GM23248 (cell line): Measurements from ENCODE around the gene CACNA2D1. TPM values are rescaled to one million over a fixed set of nuclear protein-coding genes. Genes with fewer than 3 reads are reported as not detected.

ENCODE experiments used
- DNase-seq: peaks from one replicate; pipeline ENCODE4 v3.0.0-alpha.2; 2015
- H2AFZ ChIP-seq: fragments of 200-600 bp; sonication (generic); 2 replicates; pipeline ENCODE4 v1.6.1; 2016; ENCODE audit warnings: antibody characterized with exemption
- H3F3A ChIP-seq: fragments of 200-600 bp; sonication (generic); 2 replicates; pipeline ENCODE4 v1.6.1; 2016; ENCODE audit warnings: mild to moderate bottlenecking, antibody characterized with exemption, mixed run types; ENCODE audit not compliant: insufficient read depth
- H3K27ac ChIP-seq: fragments of 200-600 bp; sonication (generic); 2 replicates; pipeline ENCODE4 v1.5.1; 2016; ENCODE audit warnings: mild to moderate bottlenecking
- H3K27me3 ChIP-seq: fragments of 200-600 bp; sonication (generic); replicated peaks from 2 replicates; pipeline ENCODE4 v1.6.1; 2016; ENCODE audit warnings: mild to moderate bottlenecking; ENCODE audit not compliant: insufficient read depth
- H3K36me3 ChIP-seq: fragments of 200-600 bp; sonication (generic); 2 replicates; pipeline ENCODE4 v1.6.1; 2016; ENCODE audit warnings: low read depth, mild to moderate bottlenecking
- H3K4me1 ChIP-seq: fragments of 200-600 bp; sonication (generic); 2 replicates; pipeline ENCODE4 v1.6.1; 2016; ENCODE audit warnings: mild to moderate bottlenecking; ENCODE audit not compliant: insufficient read depth
- H3K4me2 ChIP-seq: fragments of 200-600 bp; sonication (generic); one replicate; pipeline ENCODE4 v1.6.1; 2016; ENCODE audit warnings: mild to moderate bottlenecking; ENCODE audit not compliant: unreplicated experiment
- H3K4me3 ChIP-seq: fragments of 200-600 bp; sonication (generic); 2 replicates; pipeline ENCODE4 v1.5.1; 2016; ENCODE audit warnings: mild to moderate bottlenecking
- H3K79me2 ChIP-seq: fragments of 200-600 bp; sonication (generic); 2 replicates; pipeline ENCODE4 v1.6.1; 2016; ENCODE audit warnings: mild to moderate bottlenecking; ENCODE audit not compliant: insufficient read depth
- H3K9ac ChIP-seq: fragments of 200-600 bp; sonication (generic); 2 replicates; pipeline ENCODE4 v1.6.1; 2016; ENCODE audit warnings: mild to moderate bottlenecking
- H3K9me2 ChIP-seq: fragments of 200-600 bp; sonication (generic); 2 replicates; pipeline ENCODE4 v1.6.1; 2016; ENCODE audit warnings: mixed run types, mild to moderate bottlenecking, moderate library complexity; ENCODE audit not compliant: insufficient read depth
- H3K9me3 ChIP-seq: fragments of 200-600 bp; sonication (generic); one replicate; pipeline ENCODE4 v1.6.1; 2017; ENCODE audit warnings: low read depth
- H4K20me1 ChIP-seq: fragments of 200-600 bp; sonication (generic); 2 replicates; pipeline ENCODE4 v1.6.0; 2016; ENCODE audit not compliant: insufficient read depth
- EZH2 ChIP-seq: fragments of 200-600 bp; sonication (generic); IDR thresholded peaks from 2 replicates; pipeline ENCODE4 v1.6.1; 2018; ENCODE audit warnings: antibody characterized with exemption, mild to moderate bottlenecking; ENCODE audit not compliant: insufficient read depth, poor library complexity, severe bottlenecking
- EZH2phosphoT487 ChIP-seq: fragments of 200-600 bp; sonication (generic); IDR thresholded peaks from 2 replicates; pipeline ENCODE4 v1.6.1; 2018; ENCODE audit warnings: antibody characterized with exemption, moderate library complexity, mild to moderate bottlenecking, low read depth; ENCODE audit not compliant: insufficient read depth
- WGBS, 2 experiments: methylation state at CpG; one replicate each; pipeline ENCODE4 v1.1.6; 2015 to 2017; ENCODE audit warnings: low lambda C conversion rate in 2 of 2, low coverage in 1 of 2; ENCODE audit errors: missing lambda C conversion rate in 2 of 2; 5-methylcytosine and 5-hydroxymethylcytosine counted together
- in situ Hi-C: fragments of 300-500 bp; cut with MboI; formaldehyde crosslinking; loops from 2 replicates; pipeline ENCODE4 v1.15.0; 2020
- polyA plus RNA-seq: library from polyadenylated mRNA; unstranded; fragments of >200 nt; fragmentation: Nextera tagmentation; extraction: Ambion mirVana; gene quantifications from 2 replicates; pipeline ENCODE4 v1.2.1, GENCODE V29; 2016
- total RNA-seq: library from RNA; depleted of rRNA; stranded (reverse); fragments of >200 nt; shearing (Covaris generic); gene quantifications from 2 replicates; pipeline ENCODE4 v1.2.3, GENCODE V29; 2014

The CACNA2D1 gene
- total and polyA plus RNA-seq, 2 experiments from 2014 or later, result 7.7 to 21.2 TPM

GRCh38 chr7:82172881-82173280 lies 270.7 kb downstream of the CACNA2D1 start:
- no peaks in the 10 kb centered on the region for H3K9me3 ChIP-seq
- no peaks in the 10 kb centered on the region for H4K20me1 ChIP-seq
- WGBS, 2 experiments, result 69 to 76% methylated on average over 2 of the region's 2 CpGs
- H3K4me3 ChIP-seq, result no peak overlapping the region
- H3K79me2 ChIP-seq, result no peaks in the 10 kb centered on the region
- DNase-seq, result no peak
- no peaks in the 10 kb centered on the region for H3K9me2 ChIP-seq
- no peaks in the 10 kb centered on the region for H3F3A ChIP-seq
- no peaks in the 10 kb centered on the region for H3K27me3 ChIP-seq
- no peak overlapping the region for H3K9ac ChIP-seq
- H3K4me2 ChIP-seq, result no peak overlapping the region
- TF ChIP-seq EZH2phosphoT487, result no peak
- no peak for TF ChIP-seq EZH2
- H3K27ac ChIP-seq, result no peak overlapping the region
- no peak overlapping the region for H2AFZ ChIP-seq
- H3K4me1 ChIP-seq, result no peaks in the 10 kb centered on the region
- no peaks in the 10 kb centered on the region for H3K36me3 ChIP-seq
- in situ Hi-C loops, result no loop called here

- no peaks in the 10 kb centered on the region for H4K20me1 ChIP-seq
- H3K4me3 ChIP-seq, result no peak overlapping the region
- DNase-seq, result no peak
- H3K4me2 ChIP-seq, result no peak overlapping the region
- H2AFZ ChIP-seq, result no peak overlapping the region
- no peaks in the 10 kb centered on the region for H3K9me3 ChIP-seq
- WGBS, 2 experiments, result 100% methylated on average over 1 of the region's 1 CpG
- no peaks in the 10 kb centered on the region for H3F3A ChIP-seq
- no peaks in the 10 kb centered on the region for H3K27me3 ChIP-seq
- TF ChIP-seq EZH2, result no peak
- TF ChIP-seq EZH2phosphoT487, result no peak
- no peaks in the 10 kb centered on the region for H3K9me2 ChIP-seq
- no peaks in the 10 kb centered on the region for H3K4me1 ChIP-seq
- no peak overlapping the region for H3K27ac ChIP-seq
- no peak overlapping the region for H3K9ac ChIP-seq
- H3K79me2 ChIP-seq, result no peaks in the 10 kb centered on the region
- no peaks in the 10 kb centered on the region for H3K36me3 ChIP-seq
- in situ Hi-C loops, result no loop called here
Measured at GRCh38 chr7:82172017-82172416, 271.6 kb downstream of the CACNA2D1 start.

GRCh38 chr7:82167558-82168314 lies 275.8 kb downstream of the CACNA2D1 start:
- no peaks in the 10 kb centered on the region for H3K9me3 ChIP-seq
- H2AFZ ChIP-seq, result no peak overlapping the region
- H3K36me3 ChIP-seq, result no peaks in the 10 kb centered on the region
- H3K4me2 ChIP-seq, result no peak overlapping the region
- H3K79me2 ChIP-seq, result no peaks in the 10 kb centered on the region
- H3K9ac ChIP-seq, result no peak overlapping the region
- H4K20me1 ChIP-seq, result no peaks in the 10 kb centered on the region
- H3K4me1 ChIP-seq, result peaks cover 9% of the 10 kb centered on the region; the same call in 1 of the 2 replicates
- no peak overlapping the region for H3K4me3 ChIP-seq
- no peaks in the 10 kb centered on the region for H3K9me2 ChIP-seq
- in situ Hi-C loops, result no loop called here
- DNase-seq, result no peak
- TF ChIP-seq EZH2, result no peak
- TF ChIP-seq EZH2phosphoT487, result no peak
- H3K27ac ChIP-seq, result no peak overlapping the region
- 98% methylated on average over 2 of the region's 2 CpGs for WGBS, 2 experiments
- no peaks in the 10 kb centered on the region for H3F3A ChIP-seq
- H3K27me3 ChIP-seq, result no peaks in the 10 kb centered on the region

GRCh38 chr7:82166260-82167015 lies 277.1 kb downstream of the CACNA2D1 start:
- no peaks in the 10 kb centered on the region for H3F3A ChIP-seq
- no peak overlapping the region for H3K4me3 ChIP-seq
- no peaks in the 10 kb centered on the region for H3K79me2 ChIP-seq
- no peaks in the 10 kb centered on the region for H3K36me3 ChIP-seq
- in situ Hi-C loops, result no loop called here
- no peak overlapping the region for H3K9ac ChIP-seq
- H3K9me2 ChIP-seq, result no peaks in the 10 kb centered on the region
- H3K9me3 ChIP-seq, result no peaks in the 10 kb centered on the region
- no peaks in the 10 kb centered on the region for H3K27me3 ChIP-seq
- H3K27ac ChIP-seq, result no peak overlapping the region
- no peak overlapping the region for H3K4me2 ChIP-seq
- WGBS, 2 experiments, result 81 to 86% methylated on average over 4 of the region's 4 CpGs
- H4K20me1 ChIP-seq, result no peaks in the 10 kb centered on the region
- TF ChIP-seq EZH2phosphoT487 (no peak), EZH2 (no peak)
- DNase-seq, result no peak
- peaks cover 9% of the 10 kb centered on the region; the same call in 1 of the 2 replicates for H3K4me1 ChIP-seq
- H2AFZ ChIP-seq, result no peak overlapping the region
